ENCODE measurements around the gene FUBP3. TPM values are rescaled to one million over a fixed set of nuclear protein-coding genes. Genes with fewer than 3 reads are reported as not detected.

FUBP3 gene
- polyA plus RNA-seq, 1 donor (not counting 4 experiments of a cell fraction or from before 2014, with no cell fraction given): 39.1 TPM

DNA sequence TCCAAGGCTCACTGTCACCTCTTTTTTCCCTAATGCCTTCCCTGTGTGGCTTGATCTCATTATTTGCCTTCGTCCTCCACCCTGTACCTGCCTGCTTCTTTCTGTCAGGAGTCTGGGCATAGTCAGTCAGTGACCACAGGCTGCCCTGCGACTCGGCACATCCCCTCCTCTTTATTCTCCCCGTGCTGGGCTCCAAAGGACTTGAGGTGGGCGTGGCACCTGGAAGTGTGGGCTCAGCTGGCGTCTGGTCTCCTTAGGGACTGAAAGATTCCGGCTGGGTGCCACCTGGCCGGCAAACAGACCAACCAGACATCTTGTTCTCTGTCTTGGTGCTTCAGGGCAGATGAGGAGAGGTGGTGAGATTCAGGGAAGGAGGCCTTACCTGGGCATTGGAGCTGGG is 55.4 kb downstream of the FUBP3 start:
- H3K79me2 ChIP-seq (ENCODE audit: control insufficient read depth, insufficient read depth, low read length): no peaks in the 10 kb centered on the region
- no peak overlapping the region for H3K4me3 ChIP-seq (ENCODE audit: control insufficient read depth in 2 of 3, extremely low read depth in 1 of 3, insufficient read depth in 2 of 3, low read depth in 1 of 3, low read length in 3 of 3)
- H2AFZ ChIP-seq (ENCODE audit: control insufficient read depth, low read length): no peak overlapping the region
- TF ChIP-seq, protein P1, sequence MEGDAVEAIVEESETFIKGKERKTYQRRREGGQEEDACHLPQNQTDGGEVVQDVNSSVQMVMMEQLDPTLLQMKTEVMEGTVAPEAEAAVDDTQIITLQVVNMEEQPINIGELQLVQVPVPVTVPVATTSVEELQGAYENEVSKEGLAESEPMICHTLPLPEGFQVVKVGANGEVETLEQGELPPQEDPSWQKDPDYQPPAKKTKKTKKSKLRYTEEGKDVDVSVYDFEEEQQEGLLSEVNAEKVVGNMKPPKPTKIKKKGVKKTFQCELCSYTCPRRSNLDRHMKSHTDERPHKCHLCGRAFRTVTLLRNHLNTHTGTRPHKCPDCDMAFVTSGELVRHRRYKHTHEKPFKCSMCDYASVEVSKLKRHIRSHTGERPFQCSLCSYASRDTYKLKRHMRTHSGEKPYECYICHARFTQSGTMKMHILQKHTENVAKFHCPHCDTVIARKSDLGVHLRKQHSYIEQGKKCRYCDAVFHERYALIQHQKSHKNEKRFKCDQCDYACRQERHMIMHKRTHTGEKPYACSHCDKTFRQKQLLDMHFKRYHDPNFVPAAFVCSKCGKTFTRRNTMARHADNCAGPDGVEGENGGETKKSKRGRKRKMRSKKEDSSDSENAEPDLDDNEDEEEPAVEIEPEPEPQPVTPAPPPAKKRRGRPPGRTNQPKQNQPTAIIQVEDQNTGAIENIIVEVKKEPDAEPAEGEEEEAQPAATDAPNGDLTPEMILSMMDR (optimal IDR thresholded peaks at IDR 0.05 in 1 of 3, IDR thresholded peaks at IDR 0.05 in 1 of 3, conservative IDR thresholded peaks at IDR 0.05 in 1 of 3; ENCODE audit: extremely low read depth in 1 of 3, insufficient read depth in 2 of 3, low read length in 3 of 3): no peak
- no peak for TF ChIP-seq EZH2 (IDR thresholded peaks at IDR 0.05; ENCODE audit: low read length)
- no peak overlapping the region for H3K4me2 ChIP-seq (ENCODE audit: control insufficient read depth, extremely low read depth, insufficient read depth, low read depth, low read length)
- no peak for DNase-seq (ENCODE audit: low read depth, low spot score)
- no peak for FAIRE-seq
- no peaks in the 10 kb centered on the region for H3K4me1 ChIP-seq (ENCODE audit: control insufficient read depth, extremely low read depth, insufficient read depth, low read length)
- dilution Hi-C loops (cut with MboI; ENCODE audit: extremely low pct_ligation_motif_present, low sequenced_read_pairs): no loop called here
- H3K9me1 ChIP-seq (ENCODE audit: control insufficient read depth, extremely low read depth, insufficient read depth, low read length): no peaks in the 10 kb centered on the region
- no peaks in the 10 kb centered on the region for H4K20me1 ChIP-seq (ENCODE audit: control insufficient read depth, extremely low read depth, insufficient read depth, low read length)
- no peak overlapping the region for H3K9ac ChIP-seq (ENCODE audit: control insufficient read depth, extremely low read depth, insufficient read depth, low read length)
- peaks cover 32% of the 10 kb centered on the region in 2 experiments for H3K36me3 ChIP-seq (ENCODE audit: control insufficient read depth in 2 of 2, extremely low read depth in 1 of 2, insufficient read depth in 2 of 2, low read length in 2 of 2)
- H3K27ac ChIP-seq (ENCODE audit: control insufficient read depth, insufficient read depth, low read length): no peak overlapping the region
- no peaks in the 10 kb centered on the region for H3K27me3 ChIP-seq (ENCODE audit: control insufficient read depth, extremely low read depth, insufficient read depth, low read length)
- H3K9me3 ChIP-seq (ENCODE audit: control insufficient read depth, low read depth, low read length): no peaks in the 10 kb centered on the region

DNA sequence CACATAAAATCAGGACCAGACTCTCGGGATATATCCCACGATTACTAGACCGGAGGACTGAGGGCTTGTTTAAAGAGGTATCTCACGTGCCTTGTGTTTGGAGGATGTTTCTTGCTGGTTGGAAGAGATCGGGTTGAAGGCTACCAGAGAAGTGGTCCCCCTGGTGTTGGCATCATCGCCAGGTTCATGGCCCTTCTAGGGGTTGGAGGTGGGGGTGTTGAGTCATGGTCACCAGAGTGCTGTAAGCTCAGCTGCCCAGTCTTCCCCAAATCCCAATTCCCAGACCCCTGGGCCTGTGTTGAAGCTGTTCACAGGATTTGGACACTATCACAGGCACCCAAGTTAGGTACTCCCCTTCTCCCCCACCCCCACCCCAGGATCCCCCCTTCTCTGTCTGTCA is 55.9 kb downstream of the FUBP3 start:
- DNase-seq (ENCODE audit: low read depth, low spot score): no peak
- Histone ChIP-seq H3K27me3 (ENCODE audit: control insufficient read depth, extremely low read depth, insufficient read depth, low read length) (no peaks in the 10 kb centered on the region), H3K4me3 (ENCODE audit: control insufficient read depth in 2 of 3, extremely low read depth in 1 of 3, insufficient read depth in 2 of 3, low read depth in 1 of 3, low read length in 3 of 3) (no peak overlapping the region), H2AFZ (ENCODE audit: control insufficient read depth, low read length) (no peak overlapping the region), H4K20me1 (ENCODE audit: control insufficient read depth, extremely low read depth, insufficient read depth, low read length) (no peaks in the 10 kb centered on the region), H3K4me2 (ENCODE audit: control insufficient read depth, extremely low read depth, insufficient read depth, low read depth, low read length) (no peak overlapping the region), H3K9me1 (ENCODE audit: control insufficient read depth, extremely low read depth, insufficient read depth, low read length) (no peaks in the 10 kb centered on the region), H3K4me1 (ENCODE audit: control insufficient read depth, extremely low read depth, insufficient read depth, low read length) (no peaks in the 10 kb centered on the region), H3K27ac (ENCODE audit: control insufficient read depth, insufficient read depth, low read length) (no peak overlapping the region), H3K9ac (ENCODE audit: control insufficient read depth, extremely low read depth, insufficient read depth, low read length) (no peak overlapping the region), H3K9me3 (ENCODE audit: control insufficient read depth, low read depth, low read length) (no peaks in the 10 kb centered on the region), H3K79me2 (ENCODE audit: control insufficient read depth, insufficient read depth, low read length) (no peaks in the 10 kb centered on the region), H3K36me3 (ENCODE audit: control insufficient read depth in 2 of 2, extremely low read depth in 1 of 2, insufficient read depth in 2 of 2, low read length in 2 of 2) (peaks cover 28 to 29% of the 10 kb centered on the region in 2 experiments)
- TF ChIP-seq, protein P1 (optimal IDR thresholded peaks at IDR 0.05 in 1 of 3, IDR thresholded peaks at IDR 0.05 in 1 of 3, conservative IDR thresholded peaks at IDR 0.05 in 1 of 3; ENCODE audit: extremely low read depth in 1 of 3, insufficient read depth in 2 of 3, low read length in 3 of 3): no peak
- no peak for TF ChIP-seq EZH2 (IDR thresholded peaks at IDR 0.05; ENCODE audit: low read length)
- dilution Hi-C loops (cut with MboI; ENCODE audit: extremely low pct_ligation_motif_present, low sequenced_read_pairs): no loop called here
- no peak for FAIRE-seq
